ENCODE results near the gene GBP5.

DNA sequence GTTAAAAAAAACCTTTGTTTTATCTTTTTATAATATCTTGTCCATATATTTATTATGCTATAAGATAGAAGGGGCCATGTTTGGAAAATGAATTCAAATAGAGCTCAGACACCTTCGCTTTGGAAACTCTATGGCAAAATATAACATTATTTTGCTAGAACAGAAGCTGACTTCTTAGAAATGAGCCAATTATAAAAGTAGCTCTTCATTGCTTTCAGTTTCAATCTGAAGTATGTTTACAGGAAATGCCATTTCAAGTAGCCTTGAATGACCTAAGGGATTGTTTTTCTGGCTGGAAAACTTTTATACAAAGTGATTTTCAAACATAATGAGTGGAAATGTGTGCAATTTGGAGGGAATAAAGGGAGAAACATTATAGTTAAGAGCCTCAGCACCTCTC lies 37.8 kb upstream of the GBP5 start:
- no peak for TF ChIP-seq SAFB2 (CRISPR knock-in tag; IDR thresholded peaks at IDR 0.05; ENCODE audit: borderline replicate concordance, low read depth)
- TF ChIP-seq GABPA (IDR thresholded peaks at IDR 0.05; ENCODE audit: low read depth, low read length) = no peak
- no peak for TF ChIP-seq GABPA (CRISPR knock-in tag; IDR thresholded peaks at IDR 0.05; ENCODE audit: low read depth)
- TF ChIP-seq SIN3A (IDR thresholded peaks at IDR 0.05; ENCODE audit: borderline replicate concordance, low read depth, low read length) = no peak
- TF ChIP-seq KAT7 (CRISPR knock-in tag; IDR thresholded peaks at IDR 0.05; ENCODE audit: borderline replicate concordance) = no peak
- TF ChIP-seq ZBTB40 (IDR thresholded peaks at IDR 0.05) = no peak
- TF ChIP-seq ZBTB40 (CRISPR knock-in tag; IDR thresholded peaks at IDR 0.05) = no peak
